GM18907 (cell line): ENCODE results near the gene SMIM30.

ENCODE experiments used
- ATAC-seq: cut with Tn5 transposase; IDR thresholded peaks from one replicate; pipeline ENCODE4 v1.9.1; 2021; ENCODE audit warnings: mild to moderate bottlenecking, moderate library complexity; ENCODE audit not compliant: unreplicated experiment

The SMIM30 gene

DNA sequence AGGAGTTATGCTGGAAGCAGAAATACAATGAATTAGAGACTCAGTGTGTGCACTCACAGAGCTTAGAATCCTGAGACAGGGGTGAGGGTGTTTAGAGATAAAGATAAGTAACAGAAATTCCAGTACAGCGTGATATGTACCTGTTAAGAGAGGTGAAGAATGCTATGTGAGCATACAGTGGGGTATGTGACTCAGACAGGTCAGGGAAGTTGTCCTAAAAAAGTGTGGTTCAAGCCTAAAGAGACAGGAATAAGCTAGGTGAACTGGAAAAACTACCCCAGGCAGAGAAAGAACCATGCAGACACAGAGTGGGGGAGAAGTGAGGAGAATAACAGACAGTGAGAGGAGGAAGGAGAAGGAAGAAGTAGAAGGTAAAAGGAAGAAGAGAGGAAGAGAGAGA lies 8.6 kb downstream of the SMIM30 start:
- ATAC-seq: no peak

DNA sequence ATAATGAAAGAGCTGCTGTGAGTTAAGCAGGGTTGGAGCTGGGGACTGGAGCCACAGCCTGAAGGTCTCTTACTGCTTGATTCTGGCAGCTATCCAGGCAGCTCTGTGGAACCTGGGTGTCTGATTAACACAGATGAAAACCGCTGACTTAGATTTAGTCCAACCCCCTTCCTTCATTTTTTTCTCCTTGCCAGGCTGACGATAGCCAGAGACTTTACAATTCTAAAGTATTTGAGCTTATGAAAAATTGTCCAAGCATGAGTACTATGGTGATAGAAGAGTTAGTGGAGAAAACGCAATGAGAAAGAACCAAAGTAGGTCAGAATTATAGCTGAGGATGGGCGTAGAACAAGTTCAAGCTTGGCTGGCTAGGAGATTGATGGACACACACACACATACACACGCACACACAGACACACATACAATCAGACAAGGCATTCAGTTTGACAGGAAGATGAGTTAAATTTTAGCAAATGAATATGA lies 18.2 kb downstream of the SMIM30 start:
- ATAC-seq: no peak

DNA sequence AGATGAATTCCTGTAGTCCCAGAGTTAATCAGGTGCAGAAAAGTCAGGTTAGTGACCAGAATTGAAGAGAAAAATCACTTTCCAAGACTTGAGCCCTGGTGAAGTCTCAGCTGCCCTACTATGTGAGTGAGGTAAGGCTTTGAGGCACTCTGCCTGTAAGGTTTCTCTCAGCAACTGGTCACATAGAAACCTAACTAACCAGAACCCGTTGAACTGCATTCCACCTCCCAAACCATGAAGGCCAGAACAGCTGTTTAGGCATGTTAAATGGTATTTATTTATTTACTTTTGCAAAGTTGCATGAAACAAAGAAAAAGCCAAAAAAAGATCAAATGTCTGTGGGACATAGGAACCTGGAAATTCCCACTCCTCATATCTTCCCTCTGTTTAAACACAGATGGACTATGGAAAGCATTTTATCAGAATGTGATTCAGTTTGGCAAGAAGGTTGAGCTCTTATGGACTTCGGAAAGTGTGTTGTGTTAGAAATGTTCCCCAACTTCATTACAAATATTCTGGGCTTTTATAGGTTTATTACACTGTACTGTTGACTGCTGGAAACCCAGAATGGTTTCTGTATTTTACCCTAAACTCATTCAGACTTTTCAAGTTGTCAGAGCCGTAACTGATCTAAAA lies 19.0 kb downstream of the SMIM30 start:
- no peak for ATAC-seq

DNA sequence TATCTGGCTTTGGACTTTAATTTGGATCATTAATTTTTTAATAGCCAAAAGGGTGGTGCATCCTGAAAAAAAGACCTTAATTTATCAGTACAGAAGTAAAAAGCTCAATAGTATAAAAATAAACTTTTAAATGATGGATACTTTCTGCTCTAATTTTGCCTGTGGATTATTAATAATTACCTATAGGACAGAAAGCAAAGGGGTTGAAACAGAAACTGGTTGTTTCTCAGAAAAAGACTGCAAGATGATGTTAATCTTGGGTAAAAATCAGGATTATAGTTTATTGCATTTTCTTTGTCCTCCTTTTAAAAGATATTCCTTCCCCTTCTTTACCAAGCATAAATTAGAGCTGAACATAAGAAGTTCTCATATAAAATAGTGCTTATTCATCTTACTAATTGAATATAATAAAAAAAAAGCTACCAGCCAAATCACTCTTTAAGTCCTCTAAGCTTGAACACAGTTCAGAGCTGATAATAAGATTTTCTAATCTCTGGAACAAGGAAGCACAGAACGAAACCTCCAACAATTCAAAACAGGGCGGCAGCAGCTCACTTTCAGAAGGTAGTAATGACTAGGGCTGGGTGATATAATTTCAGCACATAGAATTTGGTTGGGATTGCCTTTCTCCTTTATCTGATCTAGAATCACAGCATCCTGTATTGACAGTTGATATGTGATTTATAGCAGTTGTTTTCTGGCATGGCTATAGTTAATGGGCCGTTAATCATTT lies 23.7 kb downstream of the SMIM30 start:
- peak; percentile 67 for ATAC-seq

DNA sequence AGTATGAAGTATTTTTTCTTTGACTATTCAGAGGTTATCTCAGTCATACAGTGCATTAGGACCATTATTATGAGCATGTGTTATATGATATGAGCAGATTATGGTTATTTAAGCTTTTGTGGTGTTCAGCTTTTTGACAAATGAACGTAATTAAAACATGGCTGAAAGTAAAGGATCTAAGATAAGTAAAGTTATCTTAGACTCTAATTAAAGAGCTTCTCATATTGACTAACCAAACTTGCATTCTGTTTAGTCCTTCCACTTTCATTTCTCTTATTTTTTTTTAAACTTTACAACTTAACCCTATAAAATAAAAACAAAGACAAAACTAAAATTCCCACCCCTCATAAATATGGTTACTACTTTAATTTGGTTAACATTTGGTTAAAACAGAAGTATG lies 24.8 kb downstream of the SMIM30 start:
- ATAC-seq: peak; percentile 46

DNA sequence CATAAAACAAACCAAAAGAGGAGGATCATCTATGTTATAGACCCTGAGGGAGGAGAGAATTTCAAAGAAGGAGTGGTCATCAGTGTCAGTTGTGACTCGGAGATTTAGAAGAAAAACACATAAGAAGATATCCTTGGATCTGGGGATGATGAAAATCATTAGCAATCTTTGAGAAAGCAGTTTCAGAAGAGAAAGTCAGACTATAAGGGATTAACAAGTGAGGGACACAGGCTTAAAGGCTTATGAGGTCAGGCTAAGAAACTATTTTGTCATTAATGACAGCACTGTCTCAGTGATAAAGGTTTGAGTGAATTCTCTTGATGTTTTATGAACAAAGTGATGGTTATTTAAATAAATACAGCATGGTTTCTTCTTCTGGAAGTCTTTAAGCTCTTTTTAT lies 25.6 kb downstream of the SMIM30 start:
- ATAC-seq: no peak

DNA sequence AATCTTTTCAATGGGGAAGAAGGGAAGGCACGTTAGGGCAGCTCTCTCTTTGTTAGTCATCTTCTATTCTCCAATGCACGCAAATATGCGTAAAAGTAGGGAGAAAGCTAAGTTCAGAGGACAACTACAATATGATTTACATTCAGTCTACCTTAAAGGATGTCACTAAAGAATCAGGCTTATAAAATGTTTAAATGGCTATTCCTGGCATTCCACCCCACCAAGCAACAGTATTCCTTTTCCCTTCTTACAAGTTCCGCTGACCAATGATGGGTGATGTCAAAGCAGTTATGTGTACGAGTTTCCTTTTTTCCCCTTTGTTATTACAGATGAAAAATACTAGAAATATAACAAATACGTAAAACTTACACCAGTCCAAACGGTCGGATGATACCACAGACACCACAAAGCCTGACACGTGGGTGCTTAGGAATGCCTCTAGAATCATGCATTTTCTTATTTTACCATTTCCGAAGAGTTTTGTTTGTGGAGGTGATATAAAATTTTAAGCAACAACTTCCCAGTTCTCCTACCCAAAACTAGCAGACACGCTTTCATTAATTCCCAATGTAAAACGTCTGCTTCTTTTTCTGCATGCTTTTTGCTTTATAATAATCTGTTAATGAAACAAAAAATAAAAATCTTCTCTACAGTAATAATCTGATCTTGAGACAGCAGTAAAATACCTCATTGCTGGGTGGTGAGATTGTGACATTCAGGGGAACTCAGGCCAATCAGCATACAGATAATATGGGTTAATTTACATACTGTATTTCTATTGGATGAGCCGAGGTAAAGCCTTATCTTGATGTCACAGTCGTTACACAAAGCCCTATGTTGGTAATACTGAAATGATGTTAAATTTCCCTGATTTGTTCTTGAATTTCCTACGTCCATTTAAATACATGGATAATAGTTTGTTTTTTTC lies 31.0 kb downstream of the SMIM30 start:
- no peak for ATAC-seq

DNA sequence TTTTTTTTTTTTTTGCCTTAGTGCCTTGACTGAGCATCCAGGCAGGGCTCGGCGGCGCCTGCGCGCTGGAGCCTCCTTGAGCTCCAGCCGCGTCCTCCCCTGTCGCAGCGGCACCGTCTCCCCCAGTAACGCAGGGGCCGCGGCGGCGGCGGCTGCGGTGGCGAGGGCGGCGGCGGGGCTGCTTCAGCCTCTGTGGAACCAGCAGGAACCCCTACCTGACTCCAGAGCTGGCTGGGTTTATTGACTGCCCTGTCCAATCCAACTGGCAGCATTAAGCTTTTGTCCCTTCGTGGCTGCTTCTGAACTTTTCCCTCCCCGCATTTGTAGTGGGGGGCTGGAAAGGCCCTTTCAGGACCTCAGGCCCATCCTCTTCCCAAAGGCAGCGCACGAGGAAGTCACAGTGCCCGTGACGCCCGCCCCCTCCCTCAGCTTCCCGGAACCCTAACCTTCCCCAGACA lies 31.9 kb downstream of the SMIM30 start, which contains the start of gene GPR85:
Gene GPR85, minus strand, starts transcription at position 397 of the 458 bp plus-strand sequence. CDS start 2,106 bp downstream, outside the sequence.
- peak; percentile 83 for ATAC-seq

DNA sequence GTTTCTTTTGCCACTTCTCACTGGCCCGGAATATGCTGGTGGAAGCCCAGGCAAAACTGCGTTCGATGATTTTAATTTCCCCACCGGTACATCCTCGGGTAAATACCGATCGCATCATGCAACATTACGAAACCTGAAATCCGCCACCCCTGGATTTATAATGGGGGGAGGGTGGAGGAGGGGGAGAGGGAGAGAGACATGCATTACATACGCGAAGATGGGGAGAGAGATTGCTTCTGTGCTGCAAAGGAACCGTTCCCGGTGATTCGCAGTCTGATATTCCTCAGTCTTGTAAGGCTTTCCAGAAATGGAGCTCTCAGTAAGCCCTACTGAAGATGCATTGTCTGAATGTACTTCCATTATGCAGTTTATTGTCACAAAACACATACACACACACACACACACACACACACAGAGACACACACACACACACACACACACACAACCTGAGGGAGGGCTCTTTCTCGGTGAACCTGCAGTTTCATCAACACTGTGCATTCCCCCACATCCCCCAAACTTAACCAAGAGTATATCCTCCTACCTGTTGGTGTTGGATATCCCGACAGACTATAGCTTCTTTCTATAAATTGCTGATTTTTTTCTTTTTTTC lies 32.5 kb downstream of the SMIM30 start:
- peak; percentile 22 for ATAC-seq

DNA sequence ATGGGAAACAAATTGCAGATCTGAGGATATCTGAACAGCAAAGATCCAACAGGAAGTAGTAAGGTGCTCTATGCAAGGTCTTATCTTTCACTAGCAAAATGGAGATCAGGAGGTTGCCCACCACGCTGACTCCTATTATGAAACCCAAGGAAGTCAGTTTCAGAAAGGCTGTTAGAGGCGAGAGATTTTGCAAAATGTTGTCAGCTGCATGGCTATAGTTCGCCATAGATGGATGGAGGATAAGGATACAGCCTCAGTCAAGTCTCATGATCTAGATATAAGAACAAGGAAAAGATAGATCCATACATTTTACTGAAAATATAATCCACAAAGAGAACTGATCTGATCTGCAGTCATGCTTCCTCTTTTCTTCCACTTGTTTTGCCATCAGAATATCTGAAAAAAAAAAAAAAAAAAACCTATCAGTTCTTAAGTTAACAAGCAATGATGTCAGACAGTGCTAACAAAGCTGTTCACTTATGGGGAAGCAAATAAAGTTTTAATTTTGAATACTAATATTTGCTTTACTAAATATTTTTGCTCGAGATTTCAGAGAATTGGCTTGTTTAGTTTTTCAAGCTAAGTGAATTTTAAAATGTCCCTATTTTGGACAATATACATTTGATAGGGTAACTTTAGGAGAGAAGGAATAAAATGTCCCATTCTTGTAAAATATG lies 33.7 kb downstream of the SMIM30 start:
- ATAC-seq: no peak

DNA sequence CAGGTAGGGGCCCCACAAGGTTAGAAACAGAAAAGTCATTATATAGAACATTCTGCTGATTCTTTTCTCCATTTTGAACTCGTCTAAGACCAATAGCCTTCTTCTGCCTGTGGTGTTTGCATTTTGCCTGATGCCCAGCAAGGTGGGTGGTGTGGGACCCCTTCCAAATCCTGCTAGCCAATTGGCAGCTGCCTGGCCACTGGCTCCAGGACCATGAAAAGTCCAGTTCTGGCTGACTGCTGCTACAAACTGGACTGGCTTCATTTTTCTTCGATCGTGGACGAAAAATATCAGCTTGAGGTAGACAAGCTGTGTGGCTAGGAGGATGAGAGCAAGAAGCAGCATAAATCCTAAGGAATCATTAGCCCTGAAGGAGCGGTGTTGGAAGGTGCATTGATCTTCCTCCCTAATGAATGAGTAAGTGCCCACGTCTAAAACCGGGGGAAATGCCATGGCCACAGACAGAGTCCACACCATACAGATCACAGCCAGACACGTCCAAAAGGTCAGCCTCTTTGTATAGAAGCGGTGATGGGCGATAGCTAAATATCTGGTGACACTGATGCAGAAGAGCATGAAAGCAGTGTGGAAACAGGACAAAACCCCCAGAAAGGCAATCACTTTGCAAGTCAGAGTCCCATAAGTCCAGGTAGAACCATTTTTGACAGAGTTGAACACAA lies 34.4 kb downstream of the SMIM30 start:
- ATAC-seq: no peak

DNA sequence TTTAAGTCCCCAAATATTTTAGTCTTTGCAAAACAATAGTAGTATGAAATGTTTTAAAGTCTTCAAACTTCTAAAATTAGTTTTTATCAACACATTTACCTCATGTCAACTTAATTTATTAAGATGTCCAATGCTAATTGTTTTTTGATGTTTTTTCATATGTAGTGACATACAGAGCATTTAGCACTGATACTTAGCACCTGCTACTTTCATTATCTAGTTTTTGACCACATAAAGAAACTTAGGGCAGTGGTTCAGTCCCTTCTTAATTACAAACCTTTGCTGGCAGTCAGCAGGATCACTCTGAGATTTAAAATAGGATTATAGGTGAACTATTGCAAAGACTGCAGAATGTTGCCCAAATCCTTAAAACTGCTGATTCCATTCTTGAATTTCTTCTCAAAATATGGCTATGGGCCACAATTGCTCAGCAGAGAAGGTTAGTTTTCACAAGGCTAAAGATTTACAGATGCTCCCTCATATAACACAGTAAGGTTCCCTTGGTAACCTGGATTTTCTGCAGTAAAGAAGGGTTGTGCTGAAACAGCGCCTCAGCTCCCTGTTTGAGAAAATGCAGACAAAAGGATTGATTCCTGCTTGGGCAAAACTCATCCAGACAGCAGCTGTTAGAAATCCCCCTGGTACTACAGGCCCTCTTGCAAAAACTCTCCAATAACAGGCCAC lies 35.1 kb downstream of the SMIM30 start:
- peak; percentile 67 for ATAC-seq

DNA sequence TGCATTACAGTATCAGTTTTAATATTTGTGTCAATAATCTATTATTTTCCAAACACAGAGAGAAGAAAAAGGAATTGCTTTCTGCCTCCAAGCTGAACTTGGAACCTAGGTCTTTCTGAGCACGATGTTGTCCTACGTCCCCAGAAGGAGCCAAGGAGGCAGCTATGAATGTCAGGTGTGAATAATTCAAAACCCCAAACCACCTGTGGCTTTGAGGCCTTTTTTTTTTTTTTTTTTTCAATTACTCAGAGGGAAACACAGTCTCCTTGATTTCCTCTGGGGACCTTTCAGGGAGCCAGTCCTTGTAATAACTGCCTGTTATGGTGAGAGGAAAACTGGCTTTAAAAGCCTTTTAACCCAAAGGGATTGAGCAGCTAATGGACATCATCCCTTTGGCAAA lies 40.0 kb downstream of the SMIM30 start:
- no peak for ATAC-seq

DNA sequence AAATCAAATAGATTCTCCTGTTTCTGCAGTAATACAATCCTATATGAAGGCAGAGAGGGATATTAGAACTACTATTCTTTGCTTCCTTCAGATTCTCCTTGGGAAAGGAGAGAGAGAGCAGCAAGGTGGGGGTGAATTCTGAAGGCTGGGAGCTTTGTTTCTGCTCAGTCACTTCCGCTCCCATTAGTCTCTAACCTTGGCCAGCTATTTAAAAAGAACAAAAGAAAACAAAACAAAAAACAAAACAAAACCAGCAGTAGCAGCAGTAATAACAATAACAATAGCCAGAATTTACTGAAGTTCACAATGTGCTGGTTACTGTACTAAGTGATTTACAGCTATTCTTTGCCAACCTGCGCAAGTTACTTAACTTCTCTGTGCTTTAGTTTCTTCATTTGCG lies 41.7 kb downstream of the SMIM30 start:
- no peak for ATAC-seq

DNA sequence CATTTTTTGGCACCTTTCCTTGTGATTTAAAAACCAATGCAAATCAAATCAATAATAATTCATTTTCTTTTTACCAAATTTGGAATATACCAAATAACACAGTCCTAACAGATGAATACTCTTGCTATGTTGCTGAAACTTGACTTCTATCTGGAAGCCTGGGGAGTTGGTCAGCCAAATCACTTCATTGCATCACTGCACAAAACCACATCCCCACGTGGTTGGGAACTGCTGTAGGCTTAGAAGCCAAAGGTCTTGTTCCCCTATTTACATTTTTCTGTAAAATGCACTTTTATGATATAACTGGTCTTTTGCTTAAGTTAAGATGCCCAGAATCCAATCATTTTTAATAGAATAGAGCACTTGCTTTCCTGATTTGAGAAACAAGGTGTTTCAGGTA lies 46.9 kb downstream of the SMIM30 start:
- ATAC-seq: peak; percentile 77
